ENCODE data around the gene COG2.
"Not testable (repeated sequence)": the region's sequence is repeated elsewhere in the genome, so short reads cannot be mapped to it uniquely, and the experiment has no call there.

Gene COG2

GRCh38 chr1:230647321-230647720 is 5.0 kb downstream of the COG2 start:
- no peak overlapping the region for H3K27ac ChIP-seq (ENCODE audit: low read length)
- H3K4me1 ChIP-seq (ENCODE audit: insufficient read depth, low read length), result peaks cover 7% of the 10 kb centered on the region; the same call in 1 of the 2 replicates
- 0 out of 2 replicates have a peak, but pooled peaks cover 5% of the 10 kb centered on the region for H3K9me3 ChIP-seq (ENCODE audit: insufficient read depth, low read depth, low read length)
- H3K27me3 ChIP-seq (ENCODE audit: insufficient read depth, low read length), result no peaks in the 10 kb centered on the region
- no peak overlapping the region for H3K9ac ChIP-seq (ENCODE audit: low read depth, low read length)
- no peak overlapping the region for H3K4me3 ChIP-seq (ENCODE audit: low read length)
- peaks cover 8% of the 10 kb centered on the region; the same call in 1 of the 2 replicates for H3K36me3 ChIP-seq (ENCODE audit: insufficient read depth, low read depth, low read length)

- Histone ChIP-seq H3K27ac (ENCODE audit: low read length) (no peak overlapping the region), H3K36me3 (ENCODE audit: insufficient read depth, low read depth, low read length) (peaks cover 8% of the 10 kb centered on the region; the same call in 1 of the 2 replicates), H3K9ac (ENCODE audit: low read depth, low read length) (no peak overlapping the region), H3K27me3 (ENCODE audit: insufficient read depth, low read length) (no peaks in the 10 kb centered on the region), H3K4me3 (ENCODE audit: low read length) (no peak overlapping the region), H3K4me1 (ENCODE audit: insufficient read depth, low read length) (peaks cover 7% of the 10 kb centered on the region; the same call in 1 of the 2 replicates), H3K9me3 (ENCODE audit: insufficient read depth, low read depth, low read length) (0 out of 2 replicates have a peak, but pooled peaks cover 5% of the 10 kb centered on the region)
These were observed 5.8 kb downstream of the COG2 start for GRCh38 chr1:230648114-230648513.

GRCh38 chr1:230650300-230650699 is 8.0 kb downstream of the COG2 start:
- 0 out of 2 replicates have a peak, but pooled peaks cover 5% of the 10 kb centered on the region for H3K9me3 ChIP-seq (ENCODE audit: insufficient read depth, low read depth, low read length)
- H3K36me3 ChIP-seq (ENCODE audit: insufficient read depth, low read depth, low read length), result peaks cover 8% of the 10 kb centered on the region; the same call in 1 of the 2 replicates
- no peak overlapping the region for H3K9ac ChIP-seq (ENCODE audit: low read depth, low read length)
- no peak overlapping the region for H3K4me3 ChIP-seq (ENCODE audit: low read length)
- H3K27me3 ChIP-seq (ENCODE audit: insufficient read depth, low read length), result no peaks in the 10 kb centered on the region
- no peaks in the 10 kb centered on the region for H3K4me1 ChIP-seq (ENCODE audit: insufficient read depth, low read length)
- H3K27ac ChIP-seq (ENCODE audit: low read length), result no peak overlapping the region

GRCh38 chr1:230651235-230651634 is 9.0 kb downstream of the COG2 start:
- no peak overlapping the region for H3K9ac ChIP-seq (ENCODE audit: low read depth, low read length)
- H3K27me3 ChIP-seq (ENCODE audit: insufficient read depth, low read length), result no peaks in the 10 kb centered on the region
- 0 out of 2 replicates have a peak, but pooled peaks cover 5% of the 10 kb centered on the region for H3K9me3 ChIP-seq (ENCODE audit: insufficient read depth, low read depth, low read length)
- H3K27ac ChIP-seq (ENCODE audit: low read length), result no peak overlapping the region
- H3K4me3 ChIP-seq (ENCODE audit: low read length), result no peak overlapping the region
- H3K36me3 ChIP-seq (ENCODE audit: insufficient read depth, low read depth, low read length), result peaks cover 8% of the 10 kb centered on the region; the same call in 1 of the 2 replicates
- H3K4me1 ChIP-seq (ENCODE audit: insufficient read depth, low read length), result no peaks in the 10 kb centered on the region

GRCh38 chr1:230656719-230657118 is 14.4 kb downstream of the COG2 start:
- H3K27ac ChIP-seq (ENCODE audit: low read length); H3K9ac ChIP-seq (ENCODE audit: low read depth, low read length); H3K4me3 ChIP-seq (ENCODE audit: low read length); H3K9me3 ChIP-seq (ENCODE audit: insufficient read depth, low read depth, low read length); H3K4me1 ChIP-seq (ENCODE audit: insufficient read depth, low read length); H3K27me3 ChIP-seq (ENCODE audit: insufficient read depth, low read length): not testable (repeated sequence)
- peaks cover 24% of the 10 kb centered on the region for H3K36me3 ChIP-seq (ENCODE audit: insufficient read depth, low read depth, low read length)

GRCh38 chr1:230658103-230658502 is 15.8 kb downstream of the COG2 start:
- H3K36me3 ChIP-seq (ENCODE audit: insufficient read depth, low read depth, low read length), result peaks cover 31% of the 10 kb centered on the region
- not testable (repeated sequence) for H3K4me1 ChIP-seq (ENCODE audit: insufficient read depth, low read length); H3K4me3 ChIP-seq (ENCODE audit: low read length); H3K27me3 ChIP-seq (ENCODE audit: insufficient read depth, low read length); H3K27ac ChIP-seq (ENCODE audit: low read length); H3K9me3 ChIP-seq (ENCODE audit: insufficient read depth, low read depth, low read length); H3K9ac ChIP-seq (ENCODE audit: low read depth, low read length)

GRCh38 chr1:230658691-230659090 is 16.4 kb downstream of the COG2 start:
- peaks cover 37% of the 10 kb centered on the region for H3K36me3 ChIP-seq (ENCODE audit: insufficient read depth, low read depth, low read length)
- H3K4me1 ChIP-seq (ENCODE audit: insufficient read depth, low read length), result no peaks in the 10 kb centered on the region
- H3K9ac ChIP-seq (ENCODE audit: low read depth, low read length), result no peak overlapping the region
- no peak overlapping the region for H3K4me3 ChIP-seq (ENCODE audit: low read length)
- no peaks in the 10 kb centered on the region for H3K27me3 ChIP-seq (ENCODE audit: insufficient read depth, low read length)
- H3K9me3 ChIP-seq (ENCODE audit: insufficient read depth, low read depth, low read length), result no peaks in the 10 kb centered on the region
- no peak overlapping the region for H3K27ac ChIP-seq (ENCODE audit: low read length)

- Histone ChIP-seq H3K27ac (ENCODE audit: low read length) (no peak overlapping the region), H3K4me3 (ENCODE audit: low read length) (no peak overlapping the region), H3K4me1 (ENCODE audit: insufficient read depth, low read length) (no peaks in the 10 kb centered on the region), H3K9ac (ENCODE audit: low read depth, low read length) (no peak overlapping the region), H3K9me3 (ENCODE audit: insufficient read depth, low read depth, low read length) (no peaks in the 10 kb centered on the region), H3K27me3 (ENCODE audit: insufficient read depth, low read length) (no peaks in the 10 kb centered on the region), H3K36me3 (ENCODE audit: insufficient read depth, low read depth, low read length) (peaks cover 68% of the 10 kb centered on the region)
These were observed 19.7 kb downstream of the COG2 start for GRCh38 chr1:230661976-230662375.

GRCh38 chr1:230668227-230668626 is 25.9 kb downstream of the COG2 start:
- Histone ChIP-seq H3K9me3 (ENCODE audit: insufficient read depth, low read depth, low read length) (no peaks in the 10 kb centered on the region), H3K4me1 (ENCODE audit: insufficient read depth, low read length) (no peaks in the 10 kb centered on the region), H3K27ac (ENCODE audit: low read length) (no peak overlapping the region), H3K27me3 (ENCODE audit: insufficient read depth, low read length) (no peaks in the 10 kb centered on the region), H3K9ac (ENCODE audit: low read depth, low read length) (no peak overlapping the region), H3K36me3 (ENCODE audit: insufficient read depth, low read depth, low read length) (peaks cover 94% of the 10 kb centered on the region), H3K4me3 (ENCODE audit: low read length) (no peak overlapping the region)

GRCh38 chr1:230669543-230669942 is 27.3 kb downstream of the COG2 start:
- Histone ChIP-seq H3K36me3 (ENCODE audit: insufficient read depth, low read depth, low read length) (peaks cover 96% of the 10 kb centered on the region), H3K27ac (ENCODE audit: low read length) (no peak overlapping the region), H3K4me1 (ENCODE audit: insufficient read depth, low read length) (no peaks in the 10 kb centered on the region), H3K9ac (ENCODE audit: low read depth, low read length) (no peak overlapping the region), H3K4me3 (ENCODE audit: low read length) (no peak overlapping the region), H3K27me3 (ENCODE audit: insufficient read depth, low read length) (no peaks in the 10 kb centered on the region), H3K9me3 (ENCODE audit: insufficient read depth, low read depth, low read length) (no peaks in the 10 kb centered on the region)

- Histone ChIP-seq H3K4me3 (ENCODE audit: low read length) (no peak overlapping the region), H3K9me3 (ENCODE audit: insufficient read depth, low read depth, low read length) (no peaks in the 10 kb centered on the region), H3K4me1 (ENCODE audit: insufficient read depth, low read length) (no peaks in the 10 kb centered on the region), H3K9ac (ENCODE audit: low read depth, low read length) (no peak overlapping the region), H3K27me3 (ENCODE audit: insufficient read depth, low read length) (no peaks in the 10 kb centered on the region), H3K36me3 (ENCODE audit: insufficient read depth, low read depth, low read length) (peaks cover 96% of the 10 kb centered on the region), H3K27ac (ENCODE audit: low read length) (no peak overlapping the region)
These were observed 32.3 kb downstream of the COG2 start for GRCh38 chr1:230674581-230674980.

GRCh38 chr1:230677200-230677599 is 34.9 kb downstream of the COG2 start:
- no peak overlapping the region for H3K27ac ChIP-seq (ENCODE audit: low read length)
- no peak overlapping the region for H3K9ac ChIP-seq (ENCODE audit: low read depth, low read length)
- H3K4me1 ChIP-seq (ENCODE audit: insufficient read depth, low read length), result no peaks in the 10 kb centered on the region
- no peaks in the 10 kb centered on the region for H3K27me3 ChIP-seq (ENCODE audit: insufficient read depth, low read length)
- H3K9me3 ChIP-seq (ENCODE audit: insufficient read depth, low read depth, low read length), result no peaks in the 10 kb centered on the region
- no peak overlapping the region for H3K4me3 ChIP-seq (ENCODE audit: low read length)
- H3K36me3 ChIP-seq (ENCODE audit: insufficient read depth, low read depth, low read length), result peaks cover 98% of the 10 kb centered on the region
